IgD-negative memory B cell (primary cell): Measurements from ENCODE around the gene ELP5. TPM values are rescaled to one million over a fixed set of nuclear protein-coding genes. Genes with fewer than 3 reads are reported as not detected.

Experiments used
- H3K27ac Mint-ChIP-seq, 3 donors: one replicate each; pipeline ENCODE4 v1.8.0; 2020 to 2022; ENCODE audit warnings: mild to moderate bottlenecking in 3 of 3, mixed read lengths in 3 of 3, moderate library complexity in 1 of 3
- H3K27me3 Mint-ChIP-seq: one replicate; pipeline ENCODE4 v1.8.0; 2021; ENCODE audit warnings: mixed read lengths
- H3K36me3 Mint-ChIP-seq: one replicate; pipeline ENCODE4 v1.8.0; 2020; ENCODE audit warnings: mild to moderate bottlenecking, mixed read lengths
- H3K4me1 Mint-ChIP-seq, 3 donors: one replicate each; pipeline ENCODE4 v1.8.0; 2020 to 2022; ENCODE audit warnings: mixed read lengths in 3 of 3, mild to moderate bottlenecking in 1 of 3
- H3K4me3 Mint-ChIP-seq, 4 donors: one replicate each; pipeline ENCODE4 v1.8.0; 2020 to 2022; ENCODE audit warnings: mild to moderate bottlenecking in 4 of 4, mixed read lengths in 4 of 4, moderate library complexity in 3 of 4
- H3K9me3 Mint-ChIP-seq, 3 donors: one replicate each; pipeline ENCODE4 v1.8.0; 2020 to 2021; ENCODE audit warnings: mixed read lengths in 3 of 3, mild to moderate bottlenecking in 1 of 3
- polyA plus RNA-seq: library from polyadenylated mRNA; unstranded; fragments of 300-500 nt; fragmentation: Illumina TruSeq; gene quantifications from one replicate; pipeline ENCODE4 v1.2.3, GENCODE V29; 2021

Gene ELP5
- polyA plus RNA-seq, 1 donor from 2014 or later: 86.8 TPM

- Mint-ChIP-seq H3K4me3 (peak overlapping the region; percentile 91 to 99 (median 96)), H3K9me3 (no peaks in the 10 kb centered on the region), H3K27ac (peak overlapping the region; percentile 95 to 99 (median 99)), H3K36me3 (peaks cover 6% of the 10 kb centered on the region), H3K4me1 (peaks cover 14 to 39% (median 23%) of the 10 kb centered on the region in 3 donors), H3K27me3 (peaks cover 2% of the 10 kb centered on the region)
Measured at GRCh38 chr17:7308625-7309433, 56.8 kb downstream of the ELP5 start.

Other genes with a start within 250 kb of the ELP5 start
- 984 TPM for gene RNASEK, start 239.6 kb upstream of the ELP5 start, polyA plus RNA-seq
- 0.33 TPM for gene BCL6B, start 229.2 kb upstream of the ELP5 start, polyA plus RNA-seq
- 3.3 TPM for gene SLC16A13, start 216.2 kb upstream of the ELP5 start, polyA plus RNA-seq
- gene SLC16A11, start 208.1 kb upstream of the ELP5 start, polyA plus RNA-seq: 3.4 TPM
- not detected for gene CLEC10A, start 172.0 kb upstream of the ELP5 start, polyA plus RNA-seq
- gene ASGR2, start 137.4 kb upstream of the ELP5 start, polyA plus RNA-seq: 0.60 TPM
- 0.50 TPM for gene ASGR1, start 72.8 kb upstream of the ELP5 start, polyA plus RNA-seq
- 0.38 TPM for gene DLG4, start 32.4 kb upstream of the ELP5 start, polyA plus RNA-seq
- 88.6 TPM for gene ACADVL, start 32.3 kb upstream of the ELP5 start, polyA plus RNA-seq
- gene DVL2, start 17.7 kb upstream of the ELP5 start, polyA plus RNA-seq: 32.3 TPM
- gene PHF23, start 12.8 kb upstream of the ELP5 start, polyA plus RNA-seq: 38.2 TPM
- 1,138 TPM for gene GABARAP, start 9.8 kb upstream of the ELP5 start, polyA plus RNA-seq
- gene CTDNEP1, start 481 bp upstream of the ELP5 start, polyA plus RNA-seq: 48.7 TPM
- 1.2 TPM for gene CLDN7, start 10.3 kb downstream of the ELP5 start, polyA plus RNA-seq
- gene SLC2A4, start 29.5 kb downstream of the ELP5 start, polyA plus RNA-seq: not detected
- not detected for gene YBX2, start 42.4 kb downstream of the ELP5 start, polyA plus RNA-seq
- gene EIF5A, start 55.4 kb downstream of the ELP5 start, polyA plus RNA-seq: 221 TPM
- gene GPS2, start 63.1 kb downstream of the ELP5 start, polyA plus RNA-seq: 128 TPM
- gene NEURL4, start 77.1 kb downstream of the ELP5 start, polyA plus RNA-seq: 1.7 TPM
- gene ACAP1, start 84.3 kb downstream of the ELP5 start, polyA plus RNA-seq: 251 TPM
- gene KCTD11, start 99.9 kb downstream of the ELP5 start, polyA plus RNA-seq: 6.8 TPM
- gene TMEM95, start 102.9 kb downstream of the ELP5 start, polyA plus RNA-seq: not detected
- 4.4 TPM for gene TNK1, start 128.9 kb downstream of the ELP5 start, polyA plus RNA-seq
- gene PLSCR3, start 142.3 kb downstream of the ELP5 start, polyA plus RNA-seq: 113 TPM
- 84.7 TPM for gene TMEM256, start 151.9 kb downstream of the ELP5 start, polyA plus RNA-seq
- not detected for gene NLGN2, start 155.6 kb downstream of the ELP5 start, polyA plus RNA-seq
- gene SPEM1, start 168.1 kb downstream of the ELP5 start, polyA plus RNA-seq: not detected
- gene SPEM2, start 173.4 kb downstream of the ELP5 start, polyA plus RNA-seq: not detected
- gene SPEM3, start 176.6 kb downstream of the ELP5 start, polyA plus RNA-seq: not detected
- 25.5 TPM for gene TMEM102, start 183.2 kb downstream of the ELP5 start, polyA plus RNA-seq
- gene FGF11, start 187.3 kb downstream of the ELP5 start, polyA plus RNA-seq: not detected
- gene CHRNB1, start 192.8 kb downstream of the ELP5 start, polyA plus RNA-seq: 13.8 TPM
- 15.9 TPM for gene ZBTB4, start 227.4 kb downstream of the ELP5 start, polyA plus RNA-seq
- gene SLC35G6, start 229.2 kb downstream of the ELP5 start, polyA plus RNA-seq: not detected
- 55.7 TPM for gene POLR2A, start 232.2 kb downstream of the ELP5 start, polyA plus RNA-seq